OCI-LY3 (cell line): Measurements from ENCODE around the gene BRWD1.

ENCODE experiments used
- EZH2phosphoT487 ChIP-seq: fragments of 200-600 bp; shearing (Covaris generic); IDR thresholded peaks from 2 replicates; pipeline ENCODE4 v1.6.1; 2018; ENCODE audit warnings: antibody characterized with exemption, mixed run types, low read depth
- TF ChIP-seq, protein P1 (sequence below): fragments of 200-600, 300-600 bp; sonication (generic); IDR thresholded peaks from 2 replicates; pipeline ENCODE4 v1.5.1; 2014; ENCODE audit warnings: antibody characterized with exemption, low read length, low read depth

DNA sequence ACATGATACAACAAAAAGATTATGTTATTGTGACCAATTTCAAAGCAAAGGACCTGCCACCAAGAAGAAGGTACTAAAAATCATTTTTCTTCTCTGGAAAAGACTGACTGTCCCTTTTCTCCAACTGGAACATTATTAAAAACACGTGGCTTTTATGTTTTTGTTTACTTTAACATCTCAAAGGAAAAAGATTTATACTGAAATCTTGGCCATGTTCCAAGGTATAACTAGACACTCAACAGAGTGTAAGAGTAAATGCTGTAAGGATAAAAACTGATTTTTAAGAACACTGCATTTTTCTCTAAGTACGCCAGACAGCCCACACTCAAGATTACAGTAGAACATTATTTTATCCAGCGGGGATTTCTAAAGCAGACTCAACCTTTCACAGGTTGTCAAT is 62.1 kb downstream of the BRWD1 start:
- TF ChIP-seq, protein P1, sequence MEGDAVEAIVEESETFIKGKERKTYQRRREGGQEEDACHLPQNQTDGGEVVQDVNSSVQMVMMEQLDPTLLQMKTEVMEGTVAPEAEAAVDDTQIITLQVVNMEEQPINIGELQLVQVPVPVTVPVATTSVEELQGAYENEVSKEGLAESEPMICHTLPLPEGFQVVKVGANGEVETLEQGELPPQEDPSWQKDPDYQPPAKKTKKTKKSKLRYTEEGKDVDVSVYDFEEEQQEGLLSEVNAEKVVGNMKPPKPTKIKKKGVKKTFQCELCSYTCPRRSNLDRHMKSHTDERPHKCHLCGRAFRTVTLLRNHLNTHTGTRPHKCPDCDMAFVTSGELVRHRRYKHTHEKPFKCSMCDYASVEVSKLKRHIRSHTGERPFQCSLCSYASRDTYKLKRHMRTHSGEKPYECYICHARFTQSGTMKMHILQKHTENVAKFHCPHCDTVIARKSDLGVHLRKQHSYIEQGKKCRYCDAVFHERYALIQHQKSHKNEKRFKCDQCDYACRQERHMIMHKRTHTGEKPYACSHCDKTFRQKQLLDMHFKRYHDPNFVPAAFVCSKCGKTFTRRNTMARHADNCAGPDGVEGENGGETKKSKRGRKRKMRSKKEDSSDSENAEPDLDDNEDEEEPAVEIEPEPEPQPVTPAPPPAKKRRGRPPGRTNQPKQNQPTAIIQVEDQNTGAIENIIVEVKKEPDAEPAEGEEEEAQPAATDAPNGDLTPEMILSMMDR = no peak
- TF ChIP-seq EZH2phosphoT487 = no peak
